Left lung (tissue), 10 donors: ENCODE data around the gene SDK1. TPM values are rescaled to one million over a fixed set of nuclear protein-coding genes. Genes with fewer than 3 reads are reported as not detected.

Experiments used
- ATAC-seq: fragments of 200-7000 bp; cut with Tn5 transposase; one replicate; pipeline ENCODE4 v1.9.1; 2020; ENCODE audit warnings: moderate library complexity
- DNase-seq, 4 donors: peaks; one replicate each; pipeline ENCODE4 v3.0.0-alpha.2; 2013 to 2020
- H3K27ac ChIP-seq, 2 donors: fragments of 200-600 bp; sonication (generic) in 1 of 2; one replicate each; pipeline versions ENCODE4 v1.5.0 to v1.8.0; 2020 to 2021
- H3K27me3 ChIP-seq, 2 donors: fragments of 200-600 bp; sonication (generic) in 1 of 2; one replicate each; pipeline versions ENCODE4 v1.5.0 to v1.8.0; 2020 to 2021
- H3K36me3 ChIP-seq, 2 donors: fragments of 200-600 bp; sonication (generic) in 1 of 2; one replicate each; pipeline versions ENCODE4 v1.5.0 to v1.8.0; 2020 to 2021
- H3K4me1 ChIP-seq, 2 donors: fragments of 200-600 bp; one replicate each; pipeline ENCODE4 v1.8.0; 2021
- H3K4me3 ChIP-seq, 2 donors: fragments of 200-600 bp; sonication (generic) in 1 of 2; one replicate each; pipeline versions ENCODE4 v1.5.0 to v1.8.0; 2020 to 2021; ENCODE audit warnings: mild to moderate bottlenecking in 1 of 2
- H3K9me3 ChIP-seq, 2 donors: fragments of 200-600 bp; sonication (generic) in 1 of 2; one replicate each; pipeline versions ENCODE4 v1.5.0 to v1.8.0; 2020 to 2021
- CTCF ChIP-seq, 2 donors: fragments of 200-600 bp; sonication (generic) in 1 of 2; IDR thresholded peaks; one replicate each; pipeline versions ENCODE4 v1.5.0 to v1.8.0; 2021; ENCODE audit warnings: antibody characterized with exemption in 2 of 2
- intact Hi-C, 2 donors: fragments of 100-400 bp; cut with DNase I; formaldehyde crosslinking; loops; one replicate each; pipeline versions ENCODE4 v1.11.2 to v1.14.2; 2022
- polyA plus RNA-seq, 6 donors: library from polyadenylated mRNA; unstranded; fragments of 120-200 nt; gene quantifications; one replicate each; pipeline ENCODE4 v1.2.1, GENCODE V29; 2013; ENCODE audit not compliant: insufficient read length in 6 of 6
- total RNA-seq, 2 donors: library from RNA; stranded (reverse); fragmentation: NEBNext Ultra II Directional; extraction: Animal tissue kit (Norgen Biotek cat#: 25700); gene quantifications; one replicate each; pipeline ENCODE4 v1.2.1, GENCODE V29; 2021
- donor health status: DM: no; HTN: yes; CAD: no.
- donor health status: DM: no; HTN: no; CAD: no.

SDK1 gene
- total and polyA plus RNA-seq, 8 donors: 5.5 to 17.6 (median 13.0) TPM

GRCh38 chr7:3924277-3924676 lies 623.2 kb downstream of the SDK1 start:
- Histone ChIP-seq H3K4me1 (peaks cover 0 to 4% of the 10 kb centered on the region in 2 donors), H3K36me3 (no peaks in the 10 kb centered on the region), H3K9me3 (no peaks in the 10 kb centered on the region), H3K27me3 (no peaks in the 10 kb centered on the region), H3K27ac (no peak overlapping the region), H3K4me3 (no peak overlapping the region)
- DNase-seq: no peak
- intact Hi-C loops: no loop called here
- TF ChIP-seq CTCF (IDR thresholded peaks at IDR 0.05): no peak
- no peak for ATAC-seq

- H3K4me3 ChIP-seq: no peak overlapping the region
- no peaks in the 10 kb centered on the region for H3K4me1 ChIP-seq
- no peaks in the 10 kb centered on the region for H3K9me3 ChIP-seq
- no peak overlapping the region for H3K27ac ChIP-seq
- DNase-seq (no peak), ATAC-seq (no peak)
- intact Hi-C loops: no loop called here
- no peaks in the 10 kb centered on the region for H3K36me3 ChIP-seq
- H3K27me3 ChIP-seq: peaks cover 0 to 6% of the 10 kb centered on the region in 2 donors
- TF ChIP-seq CTCF (IDR thresholded peaks at IDR 0.05): no peak
These were observed 626.5 kb downstream of the SDK1 start for GRCh38 chr7:3927446-3928110.

GRCh38 chr7:3928727-3929515 lies 627.9 kb downstream of the SDK1 start:
- no peaks in the 10 kb centered on the region for H3K9me3 ChIP-seq
- no peak overlapping the region for H3K27ac ChIP-seq
- H3K36me3 ChIP-seq: no peaks in the 10 kb centered on the region
- DNase-seq (no peak), ATAC-seq (no peak)
- no peak for TF ChIP-seq CTCF (IDR thresholded peaks at IDR 0.05)
- H3K4me1 ChIP-seq: no peaks in the 10 kb centered on the region
- no peak overlapping the region for H3K4me3 ChIP-seq
- peaks cover 0 to 6% of the 10 kb centered on the region in 2 donors for H3K27me3 ChIP-seq
- intact Hi-C loops: no loop called here

GRCh38 chr7:3931843-3932242 lies 630.8 kb downstream of the SDK1 start:
- ATAC-seq (no peak), DNase-seq (no peak)
- H3K27ac ChIP-seq: no peak overlapping the region
- peaks cover 0 to 6% of the 10 kb centered on the region in 2 donors for H3K27me3 ChIP-seq
- intact Hi-C loops: no loop called here
- no peak for TF ChIP-seq CTCF (IDR thresholded peaks at IDR 0.05)
- H3K9me3 ChIP-seq: peaks cover 0 to 11% of the 10 kb centered on the region in 2 donors
- H3K4me3 ChIP-seq: no peak overlapping the region
- H3K4me1 ChIP-seq: no peaks in the 10 kb centered on the region
- no peaks in the 10 kb centered on the region for H3K36me3 ChIP-seq

GRCh38 chr7:3937146-3937545 lies 636.1 kb downstream of the SDK1 start:
- H3K4me1 ChIP-seq: no peaks in the 10 kb centered on the region
- no peak overlapping the region for H3K27ac ChIP-seq
- no peaks in the 10 kb centered on the region for H3K27me3 ChIP-seq
- no peak for ATAC-seq
- no peaks in the 10 kb centered on the region for H3K36me3 ChIP-seq
- DNase-seq: no peak
- peaks cover 0 to 11% of the 10 kb centered on the region in 2 donors for H3K9me3 ChIP-seq
- intact Hi-C loops: no loop called here
- no peak overlapping the region for H3K4me3 ChIP-seq
- no peak for TF ChIP-seq CTCF (IDR thresholded peaks at IDR 0.05)
